Activated naive CD8-positive, alpha-beta T cell treated with anti-CD3 and anti-CD28 coated beads, Interleukin-2, amount 10 ng/mL, durations not matched to agents 7 days and 5 days (primary cell): ENCODE measurements around the gene UBE2G1. TPM values are rescaled to one million over a fixed set of nuclear protein-coding genes. Genes with fewer than 3 reads are reported as not detected.

Source experiments
- ATAC-seq: fragments of 150-1000 bp; cut with Tn5 transposase; one replicate; pipeline ENCODE4 v1.10.0; 2021; ENCODE audit warnings: low read depth, moderate library complexity
- POLR2A ChIA-PET: fragments of 350-600 bp; sonication (Branson Sonifier 250); formaldehyde crosslinking; loops from one replicate; lab custom pipeline; 2021; ENCODE audit warnings: antibody characterized with exemption; lab: Charles Lee
- DNase-seq: peaks from one replicate; pipeline ENCODE4 v3.0.0; 2021
- H3K27ac Mint-ChIP-seq: one replicate; pipeline ENCODE4 v1.8.0; 2022; ENCODE audit warnings: mild to moderate bottlenecking, mixed read lengths
- H3K27me3 Mint-ChIP-seq: one replicate; pipeline ENCODE4 v1.8.0; 2022; ENCODE audit warnings: mild to moderate bottlenecking, moderate library complexity, mixed read lengths
- H3K36me3 Mint-ChIP-seq: one replicate; pipeline ENCODE4 v1.8.0; 2021; ENCODE audit warnings: mild to moderate bottlenecking, mixed read lengths
- H3K4me1 Mint-ChIP-seq: one replicate; pipeline ENCODE4 v1.8.0; 2021; ENCODE audit warnings: mixed read lengths
- H3K4me3 Mint-ChIP-seq: one replicate; pipeline ENCODE4 v1.8.0; 2022; ENCODE audit warnings: mild to moderate bottlenecking, moderate library complexity, mixed read lengths
- H3K9me3 Mint-ChIP-seq: one replicate; pipeline ENCODE4 v1.8.0; 2021; ENCODE audit warnings: mixed read lengths
- total RNA-seq, 2 experiments: library from RNA; stranded (reverse); gene quantifications; one replicate each; pipeline ENCODE4 v1.2.3, GENCODE V29; 2021

The UBE2G1 gene
- total RNA-seq, 2 experiments from 2014 or later: 65.6 to 69.4 TPM

DNA sequence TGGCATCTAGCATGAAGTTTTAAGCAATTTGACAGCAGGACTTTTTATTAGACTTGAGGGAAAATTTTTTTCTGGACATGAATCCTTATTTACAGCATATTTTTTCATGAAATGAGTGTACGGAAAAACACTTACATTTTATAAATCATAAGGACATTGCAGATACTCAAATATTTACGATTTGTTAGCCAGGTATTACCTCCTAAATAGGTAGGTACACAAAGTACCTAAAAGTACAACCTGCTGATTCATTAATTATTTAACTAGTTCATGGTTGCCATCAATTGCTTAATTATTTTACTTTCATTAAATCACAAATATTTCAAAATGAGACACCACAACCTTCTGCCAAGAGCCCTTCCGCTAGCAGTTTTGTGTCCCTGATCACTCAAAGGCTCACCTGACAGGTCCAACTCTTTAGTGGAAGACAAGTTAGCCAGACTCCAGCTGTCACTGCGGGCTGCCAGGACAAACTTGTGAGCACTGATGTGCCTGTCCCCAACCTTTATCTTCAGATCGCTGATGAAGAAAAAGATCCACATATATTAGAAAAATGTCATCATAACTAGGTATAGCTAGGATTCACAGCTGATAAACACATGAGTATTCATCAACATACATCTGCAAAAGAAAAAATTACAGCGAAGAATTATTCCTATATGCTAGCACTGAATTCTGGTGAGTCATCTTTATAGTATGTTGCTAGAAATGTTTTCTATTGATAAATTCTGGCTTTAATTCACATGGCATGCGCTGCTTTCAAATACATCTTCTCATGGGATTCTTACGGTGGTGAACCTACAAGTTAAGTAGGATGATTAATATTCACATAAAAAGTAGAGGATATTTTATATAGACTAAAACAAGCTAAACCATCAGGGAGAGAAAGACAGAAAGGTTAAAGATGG is 130.8 kb downstream of the UBE2G1 start:
- Mint-ChIP-seq H3K4me3 (no peak overlapping the region), H3K4me1 (peaks cover 20% of the 10 kb centered on the region), H3K36me3 (peaks cover 20% of the 10 kb centered on the region), H3K27ac (no peak overlapping the region), H3K9me3 (no peaks in the 10 kb centered on the region), H3K27me3 (no peaks in the 10 kb centered on the region)
- POLR2A ChIA-PET: no interaction called here
- ATAC-seq (no peak), DNase-seq (no peak)

DNA sequence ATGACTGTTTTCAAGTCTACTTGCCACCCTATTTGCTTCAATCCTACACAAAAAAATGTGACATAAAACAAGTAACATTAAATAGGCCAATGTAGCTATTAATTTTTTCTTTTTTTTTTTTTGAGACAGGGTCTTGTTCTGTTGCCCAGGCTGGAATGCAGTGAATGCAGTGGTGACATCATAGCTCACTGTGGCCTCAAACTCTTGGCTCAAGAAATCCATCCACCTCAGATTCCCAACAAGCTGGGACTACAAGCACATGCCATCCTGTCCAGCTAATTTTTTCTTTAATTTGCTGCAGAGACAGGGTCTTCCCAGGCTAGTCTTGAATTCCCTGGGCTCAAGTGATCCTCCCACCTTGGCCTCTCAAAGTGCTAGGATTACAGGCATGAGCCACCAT is 132.1 kb downstream of the UBE2G1 start:
- ATAC-seq (no peak), DNase-seq (no peak)
- Mint-ChIP-seq H3K9me3 (no peaks in the 10 kb centered on the region), H3K27ac (no peak overlapping the region), H3K4me3 (no peak overlapping the region), H3K4me1 (peaks cover 19% of the 10 kb centered on the region), H3K36me3 (peaks cover 19% of the 10 kb centered on the region), H3K27me3 (no peaks in the 10 kb centered on the region)
- POLR2A ChIA-PET: no interaction called here

DNA sequence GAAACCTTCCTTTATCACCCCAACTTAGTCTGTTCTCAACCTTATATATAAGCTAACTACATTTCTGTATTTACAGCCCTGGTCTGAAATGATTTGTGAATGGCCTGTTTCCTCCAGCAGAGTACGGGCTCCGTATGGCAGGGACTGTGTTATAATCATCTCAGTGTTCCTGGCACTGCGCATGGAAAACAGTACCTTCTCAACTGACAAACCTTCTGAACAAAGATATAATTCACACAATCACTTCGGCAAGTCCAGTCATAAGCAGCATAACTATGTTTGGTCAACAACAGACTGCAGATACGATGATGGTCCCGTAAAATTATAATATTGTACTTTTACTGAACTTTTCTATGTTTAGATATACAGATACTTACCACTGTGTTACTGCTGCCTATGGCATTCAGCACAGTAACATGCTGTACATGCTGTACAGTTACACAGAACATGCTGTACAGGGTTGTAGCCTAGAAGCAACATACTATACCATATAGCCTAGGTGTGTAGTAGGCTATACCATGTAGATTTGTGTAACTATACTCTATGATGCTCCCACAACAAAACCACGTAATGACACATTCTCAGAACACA is 132.7 kb downstream of the UBE2G1 start:
- ATAC-seq: no peak
- POLR2A ChIA-PET: no interaction called here
- Mint-ChIP-seq H3K27ac (no peak overlapping the region), H3K4me1 (peaks cover 19% of the 10 kb centered on the region), H3K9me3 (no peaks in the 10 kb centered on the region), H3K27me3 (no peaks in the 10 kb centered on the region), H3K36me3 (peaks cover 19% of the 10 kb centered on the region), H3K4me3 (no peak overlapping the region)
- DNase-seq: no peak

- H3K9me3 Mint-ChIP-seq: no peaks in the 10 kb centered on the region
- no peak for ATAC-seq
- H3K4me1 Mint-ChIP-seq: peaks cover 23% of the 10 kb centered on the region
- POLR2A ChIA-PET: no interaction called here
- no peak overlapping the region for H3K4me3 Mint-ChIP-seq
- peaks cover 21% of the 10 kb centered on the region for H3K36me3 Mint-ChIP-seq
- DNase-seq: no peak
- H3K27ac Mint-ChIP-seq: peak overlapping the region; percentile 51
- H3K27me3 Mint-ChIP-seq: no peaks in the 10 kb centered on the region
Observed at GRCh38 chr17:4232168-4232813, 134.2 kb downstream of the UBE2G1 start.

DNA sequence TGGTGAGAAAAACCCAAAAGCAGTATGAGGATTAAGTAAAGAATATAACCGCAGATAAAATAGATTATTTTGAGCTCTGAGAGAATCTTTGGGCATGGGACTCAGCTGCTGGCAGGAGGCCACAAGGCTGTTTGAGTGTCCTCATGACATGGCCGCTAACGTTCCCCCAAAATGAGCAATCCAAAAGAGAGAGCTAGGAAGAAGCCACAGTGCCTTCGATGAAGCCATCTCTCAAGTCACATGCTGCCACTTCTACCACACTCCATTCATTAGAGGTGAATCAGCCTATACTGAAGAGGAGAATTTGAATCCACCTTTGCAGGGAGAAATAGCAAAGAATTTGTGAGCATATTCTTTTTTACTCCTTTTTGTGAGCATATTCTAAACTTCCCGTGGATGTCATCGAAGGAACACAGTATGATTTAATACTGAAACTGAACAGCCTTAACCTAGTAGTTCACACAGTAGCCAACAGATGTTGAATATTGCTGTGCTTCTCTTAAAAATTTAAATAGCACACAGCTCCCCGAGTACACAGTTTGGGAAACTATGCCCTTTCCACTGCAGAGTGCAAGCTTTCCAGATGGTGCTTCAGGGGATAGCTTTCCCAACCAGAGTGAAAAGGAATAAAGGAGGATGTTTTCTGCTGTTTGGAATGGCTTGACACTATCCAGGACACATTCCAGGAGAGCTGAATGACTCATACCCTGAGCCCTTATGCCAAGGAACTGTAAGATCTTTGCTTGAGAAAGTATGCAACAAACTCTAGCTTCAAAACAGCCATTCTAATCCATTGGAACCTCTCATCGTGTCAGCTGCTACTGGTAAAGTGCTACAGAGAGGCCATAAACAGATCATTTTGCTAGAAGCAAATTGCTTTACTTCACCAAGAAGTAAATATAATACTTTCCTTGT is 136.6 kb downstream of the UBE2G1 start:
- Mint-ChIP-seq H3K4me1 (peaks cover 23% of the 10 kb centered on the region), H3K27me3 (no peaks in the 10 kb centered on the region), H3K4me3 (no peak overlapping the region), H3K27ac (no peak overlapping the region), H3K9me3 (no peaks in the 10 kb centered on the region), H3K36me3 (peaks cover 20% of the 10 kb centered on the region)
- ATAC-seq (no peak), DNase-seq (no peak)
- POLR2A ChIA-PET: no interaction called here

GRCh38 chr17:4221899-4222659 is 144.4 kb downstream of the UBE2G1 start:
- peaks cover 8% of the 10 kb centered on the region for H3K36me3 Mint-ChIP-seq
- H3K4me1 Mint-ChIP-seq: peaks cover 1% of the 10 kb centered on the region
- POLR2A ChIA-PET: interaction anchor here (0.7 kb wide), 1 partner anchor 9 kb away, joined by 3 read pairs; no protein-coding TSS in a partner anchor
- no peak for ATAC-seq
- no peaks in the 10 kb centered on the region for H3K27me3 Mint-ChIP-seq
- H3K27ac Mint-ChIP-seq: no peak overlapping the region
- H3K9me3 Mint-ChIP-seq: no peaks in the 10 kb centered on the region
- no peak for DNase-seq
- H3K4me3 Mint-ChIP-seq: no peak overlapping the region

DNA sequence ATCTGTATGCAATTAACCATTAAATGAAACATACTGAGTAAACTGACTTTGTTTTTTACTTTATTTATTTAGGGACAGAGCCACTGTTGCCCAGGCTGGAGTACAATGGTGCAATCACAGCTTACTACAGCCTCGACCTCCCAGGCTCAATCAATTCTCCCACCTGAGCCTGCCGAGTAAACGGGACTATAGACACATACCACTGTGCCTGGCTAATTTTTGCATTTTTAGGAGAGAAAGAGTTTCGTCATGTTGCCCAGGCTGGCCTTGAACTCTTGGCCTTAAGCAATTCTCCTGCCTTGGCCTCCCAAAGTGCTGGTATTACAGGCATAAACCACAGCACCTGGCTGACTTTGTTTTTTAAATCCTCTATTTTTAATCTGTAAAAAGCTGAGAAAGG is 145.3 kb downstream of the UBE2G1 start:
- H3K4me3 Mint-ChIP-seq: no peak overlapping the region
- no peaks in the 10 kb centered on the region for H3K9me3 Mint-ChIP-seq
- POLR2A ChIA-PET: no interaction called here
- no peak overlapping the region for H3K27ac Mint-ChIP-seq
- ATAC-seq (no peak), DNase-seq (no peak)
- peaks cover 3% of the 10 kb centered on the region for H3K4me1 Mint-ChIP-seq
- H3K36me3 Mint-ChIP-seq: peaks cover 8% of the 10 kb centered on the region
- no peaks in the 10 kb centered on the region for H3K27me3 Mint-ChIP-seq

GRCh38 chr17:4220655-4221054 is 145.8 kb downstream of the UBE2G1 start:
- POLR2A ChIA-PET: no interaction called here
- DNase-seq (no peak), ATAC-seq (no peak)
- no peak overlapping the region for H3K27ac Mint-ChIP-seq
- H3K4me1 Mint-ChIP-seq: peaks cover 5% of the 10 kb centered on the region
- no peaks in the 10 kb centered on the region for H3K9me3 Mint-ChIP-seq
- no peaks in the 10 kb centered on the region for H3K27me3 Mint-ChIP-seq
- peaks cover 8% of the 10 kb centered on the region for H3K36me3 Mint-ChIP-seq
- no peak overlapping the region for H3K4me3 Mint-ChIP-seq

Other genes with a start within 250 kb of the UBE2G1 start
- 10 to 100 TPM; 69.9 to 70.3 TPM for gene ZZEF1, start 223.6 kb downstream of the UBE2G1 start, total RNA-seq
- gene CYB5D2, start 223.5 kb downstream of the UBE2G1 start, total RNA-seq: 1 to 10 TPM; 8.2 to 8.7 TPM
- gene ANKFY1, start 102.7 kb downstream of the UBE2G1 start, total RNA-seq: 10 to 100 TPM; 76.9 to 78.4 TPM
- 10 to 100 TPM; 26.5 to 32.9 TPM for gene SPNS3, start 67.3 kb upstream of the UBE2G1 start, total RNA-seq
- gene SPNS2, start 132.2 kb upstream of the UBE2G1 start, total RNA-seq: 1 to 10 TPM; 6.7 to 6.9 TPM
- gene MYBBP1A, start 188.7 kb upstream of the UBE2G1 start, total RNA-seq: 10 to 100 TPM; 59.1 to 61.6 TPM
- not detected for gene GGT6, start 193.9 kb upstream of the UBE2G1 start, total RNA-seq
- not detected for gene SMTNL2, start 217.9 kb upstream of the UBE2G1 start, total RNA-seq